Type B pancreatic cell (in vitro differentiated cells): ENCODE measurements around the gene SMARCB1. TPM values are rescaled to one million over a fixed set of nuclear protein-coding genes. Genes with fewer than 3 reads are reported as not detected.

Experiments used
- DNase-seq: peaks from one replicate; pipeline ENCODE4 v3.0.0; 2021; ENCODE audit warnings: mixed read lengths; ENCODE audit not compliant: unreplicated experiment; ENCODE audit errors: extremely low spot score
- H3K27ac Mint-ChIP-seq: 2 replicates; pipeline ENCODE4 v1.8.0; 2021; ENCODE audit warnings: mild to moderate bottlenecking, mixed read lengths
- H3K27me3 Mint-ChIP-seq: 2 replicates; pipeline ENCODE4 v1.8.0; 2021; ENCODE audit warnings: mixed read lengths
- H3K36me3 Mint-ChIP-seq: 2 replicates; pipeline ENCODE4 v1.8.0; 2021; ENCODE audit warnings: mixed read lengths
- H3K4me1 Mint-ChIP-seq: one replicate; pipeline ENCODE4 v1.8.0; 2021; ENCODE audit warnings: mixed read lengths; ENCODE audit not compliant: unreplicated experiment
- H3K4me3 Mint-ChIP-seq: 2 replicates; pipeline ENCODE4 v1.8.0; 2021; ENCODE audit warnings: mild to moderate bottlenecking, mixed read lengths
- H3K9me3 Mint-ChIP-seq: 2 replicates; pipeline ENCODE4 v1.8.0; 2021; ENCODE audit warnings: mixed read lengths
- CTCF ChIP-seq: fragments of 200-600 bp; sonication (generic); conservative IDR thresholded peaks from 2 replicates; pipeline ENCODE4 v1.5.0; 2021; ENCODE audit warnings: antibody characterized with exemption, mild to moderate bottlenecking
- total RNA-seq: library from RNA; stranded (reverse); gene quantifications from 2 replicates; pipeline ENCODE4 v1.2.1, GENCODE V29; 2021; ENCODE audit warnings: low replicate concordance

The SMARCB1 gene
- total RNA-seq, 1 donor from 2014 or later, result 159 TPM

DNA sequence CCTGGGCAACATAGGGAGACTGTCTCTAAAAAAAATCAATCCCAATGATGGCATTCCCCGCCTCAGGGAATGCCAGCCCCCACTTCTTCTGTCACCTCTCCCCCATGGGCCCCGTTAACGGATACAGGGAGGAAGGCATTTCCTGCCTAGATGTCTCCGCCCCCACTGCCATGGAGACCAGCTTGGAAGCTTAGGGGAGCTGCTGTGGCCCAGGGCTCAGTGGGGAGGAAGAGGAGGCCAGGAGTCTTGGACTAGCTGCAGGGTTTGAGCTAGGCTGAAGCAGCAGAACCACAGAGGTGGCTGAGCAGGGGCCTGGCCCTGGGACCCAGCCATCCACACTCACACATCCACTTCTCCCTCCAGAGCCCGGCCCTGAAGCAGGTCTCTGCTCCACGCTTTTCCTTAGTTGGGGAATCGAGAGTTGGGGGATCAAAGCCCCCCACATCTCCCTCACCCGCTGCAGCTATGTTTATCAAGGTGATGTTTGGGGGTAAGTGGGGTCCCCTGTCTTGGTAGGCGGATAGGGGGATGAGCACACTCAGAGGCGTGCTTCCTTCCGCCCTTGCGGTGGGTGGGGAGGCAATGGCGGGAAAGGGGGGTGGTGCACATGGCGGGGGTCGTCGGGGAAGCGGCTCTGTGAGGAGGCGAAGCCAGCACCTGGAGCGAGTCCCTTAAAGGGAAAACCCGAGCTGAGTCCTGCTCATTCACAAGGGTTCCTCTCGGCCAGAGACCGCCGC lies 23.8 kb upstream of the SMARCB1 start, which contains the start of gene C22orf15:
TSS of gene C22orf15 (plus strand) at position 149 of the 737 bp plus-strand sequence. CDS start at position 466, 317 bp downstream.
- H3K4me3 Mint-ChIP-seq, result peak within 1 kb of the TSS; percentile 47
- H3K27me3 Mint-ChIP-seq, result no peaks in the 10 kb centered on the region
- H3K36me3 Mint-ChIP-seq, result no peaks in the 10 kb centered on the region
- no peak within 1 kb of the TSS for H3K27ac Mint-ChIP-seq
- TF ChIP-seq CTCF, result no peak
- H3K9me3 Mint-ChIP-seq, result no peaks in the 10 kb centered on the region
- no peak for DNase-seq
- peaks cover 4% of the 10 kb centered on the region for H3K4me1 Mint-ChIP-seq

GRCh38 chr22:23763579-23763945 lies 23.2 kb upstream of the SMARCB1 start:
- Mint-ChIP-seq H3K9me3 (no peaks in the 10 kb centered on the region), H3K27me3 (no peaks in the 10 kb centered on the region), H3K36me3 (no peaks in the 10 kb centered on the region), H3K27ac (no peak overlapping the region), H3K4me1 (peaks cover 4% of the 10 kb centered on the region), H3K4me3 (peak overlapping the region; percentile 47)
- TF ChIP-seq CTCF, result no peak
- no peak for DNase-seq

DNA sequence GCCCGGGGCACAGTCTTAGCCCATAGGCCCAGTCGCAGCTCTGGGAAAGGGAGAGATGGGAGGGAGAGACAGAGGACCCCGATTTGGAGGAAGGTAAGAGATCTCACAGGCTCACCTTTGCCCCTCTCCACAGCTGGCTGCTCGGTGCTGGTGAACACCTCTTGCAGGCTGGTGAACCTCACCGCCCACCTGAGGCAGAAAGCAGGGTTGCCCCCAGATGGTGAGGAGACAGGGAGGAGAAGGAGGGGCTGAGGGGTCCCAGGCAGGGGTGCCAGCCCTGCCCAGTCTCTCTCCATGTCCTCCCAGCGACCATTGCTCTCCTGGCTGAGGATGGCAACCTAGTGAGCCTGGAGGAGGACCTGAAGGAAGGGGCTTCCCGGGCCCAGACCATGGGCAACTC lies 22.8 kb upstream of the SMARCB1 start:
- H3K27ac Mint-ChIP-seq, result no peak overlapping the region
- no peaks in the 10 kb centered on the region for H3K9me3 Mint-ChIP-seq
- no peak for DNase-seq
- H3K4me3 Mint-ChIP-seq, result peak overlapping the region; percentile 47
- H3K36me3 Mint-ChIP-seq, result no peaks in the 10 kb centered on the region
- H3K4me1 Mint-ChIP-seq, result peaks cover 4% of the 10 kb centered on the region
- no peak for TF ChIP-seq CTCF
- no peaks in the 10 kb centered on the region for H3K27me3 Mint-ChIP-seq

- no peak overlapping the region for H3K27ac Mint-ChIP-seq
- TF ChIP-seq CTCF, result no peak
- peaks cover 4% of the 10 kb centered on the region for H3K4me1 Mint-ChIP-seq
- no peaks in the 10 kb centered on the region for H3K36me3 Mint-ChIP-seq
- no peaks in the 10 kb centered on the region for H3K27me3 Mint-ChIP-seq
- DNase-seq, result no peak
- H3K9me3 Mint-ChIP-seq, result no peaks in the 10 kb centered on the region
- peak overlapping the region; percentile 66 for H3K4me3 Mint-ChIP-seq
Observed at GRCh38 chr22:23764899-23765881, 21.6 kb upstream of the SMARCB1 start.

GRCh38 chr22:23767303-23767672 lies 19.5 kb upstream of the SMARCB1 start:
- peaks cover 7% of the 10 kb centered on the region for H3K4me1 Mint-ChIP-seq
- H3K9me3 Mint-ChIP-seq, result no peaks in the 10 kb centered on the region
- no peaks in the 10 kb centered on the region for H3K36me3 Mint-ChIP-seq
- H3K27me3 Mint-ChIP-seq, result no peaks in the 10 kb centered on the region
- no peak for DNase-seq
- no peak for TF ChIP-seq CTCF
- no peak overlapping the region for H3K27ac Mint-ChIP-seq
- H3K4me3 Mint-ChIP-seq, result peak overlapping the region; percentile 78
